OCI-LY1 (cell line): ENCODE data around the gene GTPBP3.

Source experiments
- CTCF ChIP-seq: fragments of 200-600 bp; sonication (generic), shearing (Covaris generic); IDR thresholded peaks from 2 replicates; pipeline ENCODE4 v1.5.1; 2017; ENCODE audit warnings: mild to moderate bottlenecking, antibody characterized with exemption, low read length, moderate library complexity, mixed read lengths
- EZH2 ChIP-seq: fragments of 200-600 bp; sonication (generic), shearing (Covaris generic); IDR thresholded peaks from 2 replicates; pipeline ENCODE4 v1.8.0; 2017; ENCODE audit warnings: borderline replicate concordance, mixed run types, mild to moderate bottlenecking, antibody characterized with exemption, low read length, moderate library complexity, mixed read lengths

GRCh38 chr19:17378271-17378670 is 40.9 kb downstream of the GTPBP3 start:
- no peak for TF ChIP-seq CTCF
- TF ChIP-seq EZH2, result no peak
